GM12865 (cell line): ENCODE results near the gene COL4A4.
A peak's percentile ranks its signal among the peaks of the same experiment; 100 is the strongest.

Source experiments
- DNase-seq: peaks from one replicate; pipeline ENCODE4 v3.0.0; 2010; ENCODE audit warnings: low read depth
- H3K4me3 ChIP-seq: 2 replicates; pipeline ENCODE4 v1.5.1; 2011; ENCODE audit warnings: mild to moderate bottlenecking, low read depth, low read length, control low read depth
- TF ChIP-seq, protein P1 (sequence below): IDR thresholded peaks from 2 replicates; pipeline ENCODE4 v1.5.1; 2011; ENCODE audit warnings: low read length, control low read depth, low read depth, inconsistent platforms; ENCODE audit not compliant: insufficient read depth; ENCODE audit errors: missing control alignments

Gene COL4A4

DNA sequence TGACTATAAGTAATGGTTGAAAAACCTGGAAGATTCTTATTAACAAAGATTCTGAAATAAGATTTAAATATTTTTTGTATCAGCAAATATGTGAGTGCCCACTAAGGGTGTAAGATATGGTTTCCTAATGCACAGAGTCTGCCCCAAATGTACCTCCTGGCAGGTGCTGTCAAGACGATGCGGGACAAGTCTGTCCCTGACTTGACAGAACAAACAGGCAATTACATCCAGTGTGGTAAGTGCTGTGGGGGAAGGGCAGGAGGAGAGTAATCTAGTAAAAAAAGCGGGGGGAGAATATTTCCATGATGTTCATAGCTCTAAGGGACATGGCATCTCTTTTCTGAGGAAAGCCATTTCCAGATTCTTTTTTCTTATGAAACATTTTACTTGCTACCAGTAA, 127.5 kb downstream of the COL4A4 start:
- H3K4me3 ChIP-seq = no peak overlapping the region
- TF ChIP-seq, protein P1, sequence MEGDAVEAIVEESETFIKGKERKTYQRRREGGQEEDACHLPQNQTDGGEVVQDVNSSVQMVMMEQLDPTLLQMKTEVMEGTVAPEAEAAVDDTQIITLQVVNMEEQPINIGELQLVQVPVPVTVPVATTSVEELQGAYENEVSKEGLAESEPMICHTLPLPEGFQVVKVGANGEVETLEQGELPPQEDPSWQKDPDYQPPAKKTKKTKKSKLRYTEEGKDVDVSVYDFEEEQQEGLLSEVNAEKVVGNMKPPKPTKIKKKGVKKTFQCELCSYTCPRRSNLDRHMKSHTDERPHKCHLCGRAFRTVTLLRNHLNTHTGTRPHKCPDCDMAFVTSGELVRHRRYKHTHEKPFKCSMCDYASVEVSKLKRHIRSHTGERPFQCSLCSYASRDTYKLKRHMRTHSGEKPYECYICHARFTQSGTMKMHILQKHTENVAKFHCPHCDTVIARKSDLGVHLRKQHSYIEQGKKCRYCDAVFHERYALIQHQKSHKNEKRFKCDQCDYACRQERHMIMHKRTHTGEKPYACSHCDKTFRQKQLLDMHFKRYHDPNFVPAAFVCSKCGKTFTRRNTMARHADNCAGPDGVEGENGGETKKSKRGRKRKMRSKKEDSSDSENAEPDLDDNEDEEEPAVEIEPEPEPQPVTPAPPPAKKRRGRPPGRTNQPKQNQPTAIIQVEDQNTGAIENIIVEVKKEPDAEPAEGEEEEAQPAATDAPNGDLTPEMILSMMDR = no peak
- DNase-seq = no peak

DNA sequence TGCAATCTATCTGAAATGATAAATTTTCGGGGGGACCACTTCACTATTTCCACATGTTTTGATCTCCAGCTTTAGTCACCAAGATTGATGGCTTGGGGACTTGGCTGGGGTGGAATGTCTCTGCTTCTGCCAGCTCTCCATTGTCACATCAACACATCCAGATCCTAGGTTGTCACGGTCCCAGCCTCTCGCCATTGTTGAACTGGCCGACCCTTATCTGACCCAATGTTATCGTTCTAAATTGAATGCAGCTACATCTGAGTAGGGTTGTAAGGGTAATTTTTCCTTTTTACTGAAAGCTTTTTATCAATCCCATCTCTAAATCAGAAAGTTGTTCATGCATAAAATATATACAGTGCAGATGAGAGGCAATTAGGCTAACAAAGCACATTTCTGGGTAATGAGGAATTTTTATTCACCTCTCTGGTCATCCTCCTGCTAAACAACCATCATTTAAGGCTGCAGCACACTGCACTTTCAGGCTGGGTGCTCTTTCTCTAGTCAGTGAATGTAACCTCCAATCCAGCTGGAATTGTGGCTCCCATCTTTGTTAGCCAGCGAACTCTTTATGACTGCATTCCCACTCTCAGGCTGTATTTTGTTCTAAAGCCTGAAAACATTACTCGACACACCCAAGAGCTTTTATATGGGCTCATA, 128.2 kb downstream of the COL4A4 start:
- no peak for DNase-seq
- TF ChIP-seq, protein P1 = no peak
- no peak overlapping the region for H3K4me3 ChIP-seq

DNA sequence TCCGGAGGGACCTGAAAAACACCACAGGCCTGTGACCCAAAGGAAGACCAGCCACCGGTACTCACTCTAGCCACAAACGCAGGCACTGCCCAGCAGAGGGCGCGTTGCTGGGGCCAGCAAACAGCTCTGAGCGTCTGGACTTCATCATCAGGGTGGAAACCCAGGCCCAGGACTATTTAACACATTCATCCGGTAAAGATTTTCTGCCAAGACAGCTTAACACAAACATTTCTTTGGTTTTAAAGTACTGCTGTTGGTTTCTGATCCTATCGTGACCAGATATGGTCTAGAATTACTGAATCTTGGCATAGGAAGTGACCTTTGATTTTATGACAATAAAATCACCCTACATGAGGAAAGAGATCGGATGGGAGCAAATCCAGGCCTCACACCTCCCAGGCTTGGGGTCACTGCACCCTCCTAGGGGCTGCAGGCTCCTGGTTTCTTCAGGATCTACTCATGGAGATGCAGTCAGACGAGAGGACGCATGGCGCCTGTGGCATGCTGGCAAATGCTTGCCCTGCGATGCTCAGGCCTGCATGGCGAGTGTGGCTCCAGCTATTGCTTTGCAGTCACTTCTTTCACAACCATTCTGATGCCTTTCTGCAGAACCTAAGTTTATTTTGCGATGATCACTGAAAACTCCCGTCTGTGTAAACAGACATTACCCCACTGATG, 130.4 kb downstream of the COL4A4 start:
- DNase-seq = peak; percentile 59
- no peak overlapping the region for H3K4me3 ChIP-seq
- TF ChIP-seq, protein P1 = peak; percentile 79

DNA sequence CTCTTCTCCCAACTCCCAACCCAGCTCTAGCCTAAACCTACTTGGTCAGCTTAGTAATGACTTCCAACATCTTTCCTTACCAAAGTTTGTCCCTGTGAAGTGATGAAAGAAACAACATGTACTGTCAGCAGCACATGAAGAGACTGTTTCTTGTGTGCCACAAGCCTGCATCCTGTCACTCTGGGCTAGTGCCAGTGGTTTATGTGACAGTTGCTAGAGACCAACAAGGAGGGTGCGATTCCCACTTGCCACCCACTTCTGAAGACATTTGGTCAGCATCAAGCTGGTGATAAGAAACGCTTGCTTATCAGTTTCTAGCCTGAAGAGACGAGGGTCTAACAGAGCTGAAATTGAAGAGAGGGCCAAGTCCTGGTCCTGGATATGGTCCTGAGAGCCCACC, 132.6 kb downstream of the COL4A4 start:
- DNase-seq = no peak
- TF ChIP-seq, protein P1 = no peak
- no peak overlapping the region for H3K4me3 ChIP-seq

DNA sequence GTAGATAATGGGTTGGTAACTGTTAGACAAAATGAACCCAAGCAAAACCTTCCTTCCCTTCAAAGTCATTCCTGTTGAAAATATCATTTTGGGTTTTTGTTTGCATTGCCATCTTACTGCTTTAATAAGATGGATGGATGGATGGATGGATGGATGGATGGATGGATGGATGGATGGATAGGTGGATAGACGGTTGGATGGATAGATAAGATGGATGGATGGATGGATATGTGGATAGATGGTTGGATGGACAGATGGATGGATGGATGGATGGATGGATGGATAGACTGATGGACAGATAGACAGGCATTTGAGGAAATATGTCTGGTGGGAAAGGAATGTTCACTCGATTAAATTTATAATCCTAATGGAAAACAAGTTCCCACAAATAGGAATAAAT, 133.2 kb downstream of the COL4A4 start:
- no peak overlapping the region for H3K4me3 ChIP-seq
- TF ChIP-seq, protein P1 = no peak
- no peak for DNase-seq

DNA sequence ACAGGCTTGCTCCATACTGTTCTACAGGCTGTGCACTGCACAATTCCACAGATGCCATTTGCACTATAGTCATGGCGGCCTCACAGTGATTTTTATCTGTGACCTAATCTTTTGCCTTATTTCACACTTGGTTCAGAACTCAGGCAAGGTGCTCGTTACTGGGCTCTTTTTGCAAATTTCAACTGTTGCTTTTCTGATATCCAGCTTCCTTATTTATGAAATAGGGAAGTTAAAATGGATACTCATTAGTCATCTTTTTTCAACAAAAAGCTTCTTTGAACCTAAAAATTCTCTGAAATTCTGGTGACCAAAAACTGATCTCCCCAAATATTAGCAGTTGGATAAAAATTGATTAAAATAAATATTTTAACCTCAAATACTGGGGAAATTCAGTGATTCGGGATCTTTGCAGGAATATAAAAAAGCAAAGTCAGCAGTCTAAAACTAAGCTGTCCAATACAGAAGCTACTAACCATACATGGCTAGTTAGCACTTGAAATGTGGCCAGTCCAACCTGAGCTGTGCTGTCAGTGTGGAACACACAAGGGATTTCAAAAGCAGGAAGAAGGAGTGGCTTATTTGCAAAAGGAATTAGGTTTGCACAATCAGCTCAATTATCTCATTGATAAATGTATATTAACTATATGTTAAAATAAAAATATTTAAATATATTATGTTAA, 134.4 kb downstream of the COL4A4 start:
- TF ChIP-seq, protein P1 = no peak

DNA sequence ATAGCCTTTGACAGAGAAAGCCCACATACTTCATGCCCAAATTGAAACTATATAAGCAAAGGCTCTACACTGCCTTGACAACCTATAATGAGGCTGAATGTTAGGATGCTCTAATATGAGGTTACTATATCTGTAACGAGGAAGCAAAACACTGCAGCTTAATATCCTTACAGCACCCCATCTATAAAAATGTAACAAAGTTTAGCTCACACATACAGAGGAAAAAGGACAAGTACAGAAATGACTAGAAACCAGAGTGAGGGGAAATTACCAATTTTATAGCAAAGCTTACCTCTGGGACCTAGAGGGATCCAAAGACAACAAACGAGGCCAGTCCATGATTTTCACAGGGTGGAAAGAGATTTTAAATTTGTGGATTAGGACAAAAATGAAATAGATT, 138.5 kb downstream of the COL4A4 start:
- DNase-seq = no peak
- H3K4me3 ChIP-seq = no peak overlapping the region
- TF ChIP-seq, protein P1 = no peak

More for the DNA sequence above, 134.4 kb downstream of the COL4A4 start:
- H3K4me3 ChIP-seq = no peak overlapping the region
- DNase-seq = no peak
